SIG-M5 treated with dmso at 0.1 percent for 504 hours (cell line): ENCODE data around the gene BCAS1.

Experiments
- DNase-seq: peaks from one replicate; lab custom pipeline; 2025; ENCODE audit not compliant: unreplicated experiment; lab: John Stamatoyannopoulos, UW

The BCAS1 gene

DNA sequence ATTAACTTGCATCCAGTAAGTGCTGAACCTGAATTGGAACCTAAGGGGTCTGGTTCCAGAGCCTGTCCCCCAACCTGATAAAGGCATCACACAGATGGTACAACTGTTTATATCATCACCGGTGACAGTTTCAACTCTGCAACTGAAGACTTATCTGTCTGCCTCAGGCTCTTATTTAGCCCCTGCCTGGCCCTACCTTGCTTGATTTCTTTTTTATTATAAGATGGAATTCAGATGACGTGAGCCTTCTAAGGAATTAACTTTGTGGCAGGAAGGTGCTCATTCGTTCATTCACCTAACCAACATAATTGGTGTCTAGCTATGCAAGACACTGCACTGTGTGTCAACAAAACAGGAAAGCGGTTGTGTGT, 175.0 kb downstream of the BCAS1 start:
- DNase-seq, result no peak

- no peak for DNase-seq
Observed at GRCh38 chr20:53894707-53895384, 175.5 kb downstream of the BCAS1 start.
